ENCODE results near the gene JAZF1. TPM values are rescaled to one million over a fixed set of nuclear protein-coding genes. Genes with fewer than 3 reads are reported as not detected.

JAZF1 gene
- total RNA-seq, 2 experiments from 2014 or later: 3.3 to 4.0 TPM

DNA sequence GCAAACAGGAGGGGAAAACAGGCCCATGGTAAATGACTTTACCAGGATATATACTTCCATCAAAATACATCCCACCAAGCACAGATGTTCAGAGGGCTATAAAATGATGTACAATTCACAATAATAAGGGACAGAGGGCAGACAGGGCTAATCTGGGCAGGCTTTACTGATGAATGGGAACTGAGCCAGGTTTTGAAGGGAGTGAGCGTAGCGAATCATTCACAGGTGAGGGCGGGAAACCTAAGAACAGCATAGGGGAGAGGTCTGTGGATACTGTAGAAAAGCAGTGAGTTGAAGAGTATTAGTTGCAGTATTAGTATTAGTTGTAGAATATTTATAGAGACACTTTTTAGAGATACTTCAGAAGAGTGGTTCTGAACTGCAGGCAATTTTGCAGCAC is 180.8 kb downstream of the JAZF1 start:
- intact Hi-C loops (cut with micrococcal nuclease): no loop called here

DNA sequence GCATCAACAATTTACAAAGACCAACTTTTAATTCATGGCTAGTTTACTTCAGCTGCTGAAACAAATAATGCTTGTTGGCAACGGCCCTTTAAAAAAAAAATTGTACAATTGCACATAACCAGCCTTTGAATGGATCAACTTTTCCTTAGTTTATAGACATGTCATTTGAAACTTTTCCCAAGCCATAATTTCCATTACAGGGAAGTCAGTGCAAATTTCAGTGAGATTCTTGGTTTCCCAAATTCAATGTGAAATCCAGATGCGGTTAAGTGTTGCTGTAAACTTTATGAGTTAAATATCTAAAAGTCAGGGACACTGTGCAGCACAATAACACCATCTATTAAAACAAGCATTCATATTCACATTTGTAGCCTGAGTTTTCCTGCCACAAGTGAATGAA is 182.2 kb downstream of the JAZF1 start:
- TF ChIP-seq, protein P1, sequence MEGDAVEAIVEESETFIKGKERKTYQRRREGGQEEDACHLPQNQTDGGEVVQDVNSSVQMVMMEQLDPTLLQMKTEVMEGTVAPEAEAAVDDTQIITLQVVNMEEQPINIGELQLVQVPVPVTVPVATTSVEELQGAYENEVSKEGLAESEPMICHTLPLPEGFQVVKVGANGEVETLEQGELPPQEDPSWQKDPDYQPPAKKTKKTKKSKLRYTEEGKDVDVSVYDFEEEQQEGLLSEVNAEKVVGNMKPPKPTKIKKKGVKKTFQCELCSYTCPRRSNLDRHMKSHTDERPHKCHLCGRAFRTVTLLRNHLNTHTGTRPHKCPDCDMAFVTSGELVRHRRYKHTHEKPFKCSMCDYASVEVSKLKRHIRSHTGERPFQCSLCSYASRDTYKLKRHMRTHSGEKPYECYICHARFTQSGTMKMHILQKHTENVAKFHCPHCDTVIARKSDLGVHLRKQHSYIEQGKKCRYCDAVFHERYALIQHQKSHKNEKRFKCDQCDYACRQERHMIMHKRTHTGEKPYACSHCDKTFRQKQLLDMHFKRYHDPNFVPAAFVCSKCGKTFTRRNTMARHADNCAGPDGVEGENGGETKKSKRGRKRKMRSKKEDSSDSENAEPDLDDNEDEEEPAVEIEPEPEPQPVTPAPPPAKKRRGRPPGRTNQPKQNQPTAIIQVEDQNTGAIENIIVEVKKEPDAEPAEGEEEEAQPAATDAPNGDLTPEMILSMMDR (IDR thresholded peaks at IDR 0.05): no peak
- no peaks in the 10 kb centered on the region for H3K36me3 Mint-ChIP-seq (ENCODE audit: low read depth)
- no peaks in the 10 kb centered on the region for H3K9me3 Mint-ChIP-seq
- H3K4me1 Mint-ChIP-seq (ENCODE audit: low read depth): no peaks in the 10 kb centered on the region
- H3K4me3 Mint-ChIP-seq: no peak overlapping the region
- no peaks in the 10 kb centered on the region for H3K27me3 Mint-ChIP-seq
- H3K27ac Mint-ChIP-seq: no peak overlapping the region
- no peak for ATAC-seq
- DNase-seq: no peak
- intact Hi-C loops (cut with micrococcal nuclease): no loop called here
- ChIA-PET POLR2A (interaction anchor here (0.7 kb wide), 1 partner anchor 110 kb away, joined by 3 read pairs; no protein-coding TSS in a partner anchor), CTCF (no interaction called here)

More for the DNA sequence above, 180.8 kb downstream of the JAZF1 start:
- no peak overlapping the region for H3K27ac Mint-ChIP-seq
- POLR2A ChIA-PET: no interaction called here
- no peaks in the 10 kb centered on the region for H3K27me3 Mint-ChIP-seq
- TF ChIP-seq, protein P1 (IDR thresholded peaks at IDR 0.05): no peak
- DNase-seq (no peak), ATAC-seq (no peak)
- no peaks in the 10 kb centered on the region for H3K36me3 Mint-ChIP-seq (ENCODE audit: low read depth)
- no peaks in the 10 kb centered on the region for H3K4me1 Mint-ChIP-seq (ENCODE audit: low read depth)
- no peaks in the 10 kb centered on the region for H3K9me3 Mint-ChIP-seq
- CTCF ChIA-PET: interaction anchor here (1.3 kb wide), 1 partner anchor 20 kb away, joined by 3 read pairs; no protein-coding TSS in a partner anchor
- H3K4me3 Mint-ChIP-seq: no peak overlapping the region

DNA sequence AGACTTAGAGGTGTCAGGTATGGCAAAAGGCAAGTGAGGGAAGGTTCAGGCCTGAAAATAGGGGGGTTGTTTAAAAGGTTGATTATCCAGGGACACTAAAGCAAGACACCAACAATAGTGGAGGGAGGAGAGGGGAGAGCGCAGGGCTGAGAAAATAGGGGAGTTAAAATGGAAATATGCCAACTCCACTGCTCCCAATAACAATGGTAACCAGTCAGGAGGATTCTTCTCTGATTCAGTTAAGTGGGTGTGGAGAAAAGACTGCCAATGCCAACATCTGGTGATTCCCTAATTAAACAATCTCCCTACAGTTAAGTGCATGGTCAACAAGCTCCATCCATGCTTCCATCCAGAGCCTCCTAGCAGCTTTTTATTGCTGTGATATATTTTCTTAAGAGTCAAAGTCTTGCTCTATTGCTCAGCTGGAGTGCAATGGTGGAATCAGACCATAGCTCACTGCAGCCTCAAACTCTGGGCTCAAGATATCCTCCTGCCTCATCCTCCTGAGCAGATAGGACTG is 183.3 kb downstream of the JAZF1 start:
- TF ChIP-seq, protein P1 (IDR thresholded peaks at IDR 0.05): no peak
- DNase-seq (no peak), ATAC-seq (no peak)
- intact Hi-C loops (cut with micrococcal nuclease): no loop called here
- Mint-ChIP-seq H3K27me3 (no peaks in the 10 kb centered on the region), H3K27ac (no peak overlapping the region), H3K4me3 (no peak overlapping the region), H3K9me3 (no peaks in the 10 kb centered on the region), H3K4me1 (ENCODE audit: low read depth) (no peaks in the 10 kb centered on the region), H3K36me3 (ENCODE audit: low read depth) (no peaks in the 10 kb centered on the region)
- POLR2A ChIA-PET: no interaction called here
- CTCF ChIA-PET: interaction anchor here (1.1 kb wide), 1 partner anchor 23 kb away, joined by 3 read pairs; no protein-coding TSS in a partner anchor

DNA sequence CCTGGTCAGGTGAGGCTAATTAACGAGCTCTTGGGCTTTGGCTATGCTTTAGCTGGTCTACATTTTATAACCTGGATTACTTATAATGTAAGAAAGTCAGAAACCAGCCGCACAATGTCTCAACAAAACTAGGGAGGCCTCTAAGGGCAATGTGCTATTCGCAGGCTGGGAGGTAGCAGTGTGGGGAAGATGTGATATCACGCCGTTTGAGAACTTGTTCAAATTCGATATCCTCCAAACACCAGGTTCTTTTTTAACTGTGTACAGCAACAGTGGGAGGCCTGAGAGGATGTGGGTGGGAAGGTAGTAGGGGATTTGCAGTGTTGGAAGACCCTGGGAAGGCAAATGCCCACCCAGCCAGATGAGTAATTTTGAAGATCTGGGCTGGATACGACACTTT is 184.5 kb downstream of the JAZF1 start:
- H3K4me3 Mint-ChIP-seq: no peak overlapping the region
- ATAC-seq (no peak), DNase-seq (no peak)
- ChIA-PET CTCF (interaction anchor here (1.1 kb wide), 1 partner anchor 24 kb away, joined by 3 read pairs; no protein-coding TSS in a partner anchor), POLR2A (interaction anchor here (0.6 kb wide), 1 partner anchor 18 kb away, joined by 3 read pairs; no protein-coding TSS in a partner anchor)
- H3K4me1 Mint-ChIP-seq (ENCODE audit: low read depth): peaks cover 1% of the 10 kb centered on the region
- no peaks in the 10 kb centered on the region for H3K9me3 Mint-ChIP-seq
- intact Hi-C loops (cut with micrococcal nuclease): no loop called here
- H3K36me3 Mint-ChIP-seq (ENCODE audit: low read depth): no peaks in the 10 kb centered on the region
- H3K27me3 Mint-ChIP-seq: no peaks in the 10 kb centered on the region
- H3K27ac Mint-ChIP-seq: no peak overlapping the region
- TF ChIP-seq, protein P1 (IDR thresholded peaks at IDR 0.05): no peak

DNA sequence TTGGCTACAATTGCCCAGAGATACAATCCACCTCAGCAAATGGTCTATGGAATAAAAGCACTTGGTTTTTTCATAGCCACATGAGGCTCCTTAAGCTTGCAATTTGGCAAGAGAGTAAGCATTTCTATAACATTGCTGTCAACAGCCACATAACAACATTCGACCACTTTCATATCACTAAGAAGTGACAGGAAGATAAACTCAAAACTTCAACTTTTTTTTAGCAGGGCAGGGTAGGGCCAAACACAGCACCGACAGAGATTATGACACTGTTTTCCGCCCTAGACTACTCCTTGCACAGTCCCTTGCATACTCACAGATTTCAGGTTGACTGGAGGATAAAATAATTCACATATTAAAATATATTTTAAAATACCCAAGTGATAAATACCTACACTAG is 185.4 kb downstream of the JAZF1 start:
- H3K9me3 Mint-ChIP-seq: no peaks in the 10 kb centered on the region
- ATAC-seq: no peak
- TF ChIP-seq, protein P1 (IDR thresholded peaks at IDR 0.05): no peak
- H3K27me3 Mint-ChIP-seq: no peaks in the 10 kb centered on the region
- no peaks in the 10 kb centered on the region for H3K36me3 Mint-ChIP-seq (ENCODE audit: low read depth)
- CTCF ChIA-PET: interaction anchor here (1.0 kb wide), 1 partner anchor 785 kb away, joined by 3 read pairs; no protein-coding TSS in a partner anchor
- H3K27ac Mint-ChIP-seq: no peak overlapping the region
- intact Hi-C loops (cut with micrococcal nuclease): no loop called here
- H3K4me1 Mint-ChIP-seq (ENCODE audit: low read depth): peaks cover 6% of the 10 kb centered on the region
- no peak for DNase-seq
- POLR2A ChIA-PET: no interaction called here
- no peak overlapping the region for H3K4me3 Mint-ChIP-seq

All from activated CD8-positive, alpha-beta T cell treated with anti-CD3 and anti-CD28 coated beads for 36 hours (primary cell).